Sigmoid colon (tissue), 4 donors: ENCODE results near the gene TNP2.

Source experiments
- CTCF ChIP-seq, 4 experiments: fragments of 450-650 bp in 3 of 4; fragments of 200-600 bp in 1 of 4; IDR thresholded peaks; one replicate each; pipeline ENCODE4 v1.5.1; 2016 to 2019; ENCODE audit warnings: antibody characterized with exemption in 4 of 4, mild to moderate bottlenecking in 3 of 4, moderate library complexity in 2 of 4
- POLR2AphosphoS5 ChIP-seq, 4 donors: sonication (generic); formaldehyde crosslinking; IDR thresholded peaks; one replicate each; pipeline ENCODE4 v1.6.1; 2017; ENCODE audit warnings: antibody characterized with exemption in 4 of 4

- TF ChIP-seq CTCF (IDR thresholded peaks at IDR 0.05), result no peak
- TF ChIP-seq POLR2AphosphoS5 (IDR thresholded peaks at IDR 0.05), result no peak
These were observed 7.9 kb upstream of the TNP2 start for GRCh38 chr16:11276896-11277593.
